TTC549 (cell line): ENCODE measurements around the gene EEF1A1.
"Not testable (repeated sequence)": the region's sequence is repeated elsewhere in the genome, so short reads cannot be mapped to it uniquely, and the experiment has no call there.

ENCODE experiments used
- FAIRE-seq: peaks from 2 replicates; lab custom pipeline; 2012; peaks lifted over from hg19 to GRCh38; lab: Jason Lieb, UNC

Gene EEF1A1

DNA sequence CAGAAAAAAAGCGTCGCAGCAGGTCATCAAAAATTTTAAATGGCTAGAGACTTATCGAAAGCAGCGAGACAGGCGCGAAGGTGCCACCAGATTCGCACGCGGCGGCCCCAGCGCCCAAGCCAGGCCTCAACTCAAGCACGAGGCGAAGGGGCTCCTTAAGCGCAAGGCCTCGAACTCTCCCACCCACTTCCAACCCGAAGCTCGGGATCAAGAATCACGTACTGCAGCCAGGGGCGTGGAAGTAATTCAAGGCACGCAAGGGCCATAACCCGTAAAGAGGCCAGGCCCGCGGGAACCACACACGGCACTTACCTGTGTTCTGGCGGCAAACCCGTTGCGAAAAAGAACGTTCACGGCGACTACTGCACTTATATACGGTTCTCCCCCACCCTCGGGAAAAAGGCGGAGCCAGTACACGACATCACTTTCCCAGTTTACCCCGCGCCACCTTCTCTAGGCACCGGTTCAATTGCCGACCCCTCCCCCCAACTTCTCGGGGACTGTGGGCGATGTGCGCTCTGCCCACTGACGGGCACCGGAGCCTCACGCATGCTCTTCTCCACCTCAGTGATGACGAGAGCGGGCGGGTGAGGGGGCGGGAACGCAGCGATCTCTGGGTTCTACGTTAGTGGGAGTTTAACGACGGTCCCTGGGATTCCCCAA is at the start of gene EEF1A1:
Gene EEF1A1 (minus strand): TSS at position 345 of the 663 bp plus-strand sequence. CDS start 1,006 bp downstream, outside the sequence.
- peak; percentile 73 for FAIRE-seq

DNA sequence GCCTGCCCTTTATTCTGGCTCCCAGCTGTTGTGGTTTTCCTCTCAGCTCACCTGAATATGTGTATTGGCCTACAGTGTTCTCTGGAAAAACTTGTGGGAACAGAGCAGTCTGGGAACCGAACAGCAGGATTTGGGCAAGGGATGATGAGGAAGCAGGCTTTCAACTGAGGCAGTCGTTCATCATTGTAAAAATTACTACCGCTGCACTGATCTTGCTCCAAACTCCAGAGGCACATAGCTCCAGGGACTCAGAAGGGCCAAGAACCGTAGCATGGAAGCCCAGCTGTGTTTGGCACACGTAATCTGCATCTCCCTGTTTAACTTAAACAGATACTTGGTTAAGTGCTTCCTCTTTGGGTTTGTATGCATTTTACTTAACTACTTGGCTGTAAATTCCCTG is 48.3 kb upstream of the EEF1A1 start:
- no peak for FAIRE-seq

DNA sequence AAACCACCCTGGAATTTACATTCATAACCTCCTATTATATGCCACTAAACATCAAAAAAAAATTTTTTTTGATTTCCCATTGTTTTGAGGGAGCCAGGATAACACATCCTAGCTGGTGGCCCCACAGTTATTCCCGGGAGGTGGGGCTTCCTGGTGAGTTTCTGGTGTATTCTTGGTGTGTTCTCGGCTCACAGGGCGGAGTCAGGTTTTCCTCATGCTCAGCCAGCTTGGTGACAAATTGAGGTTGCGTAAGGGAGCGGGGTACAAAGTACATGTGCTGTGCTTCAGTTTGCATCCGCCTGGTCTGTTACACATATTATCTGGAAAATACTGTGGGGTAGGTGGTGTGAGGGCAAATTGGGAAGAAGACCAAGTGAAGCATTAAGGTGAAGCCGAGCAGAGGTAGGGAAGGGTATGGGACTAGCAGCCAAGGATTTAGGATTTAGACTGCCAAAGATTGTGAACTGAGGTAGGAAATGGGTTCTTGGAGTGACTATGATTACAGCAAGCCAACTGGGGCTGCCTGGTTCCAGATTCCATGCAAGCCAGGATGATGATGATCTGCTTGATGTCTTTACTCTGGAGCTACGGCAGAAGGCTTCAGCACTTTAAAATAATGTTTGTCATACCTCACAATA is 46.2 kb upstream of the EEF1A1 start:
- no peak for FAIRE-seq

DNA sequence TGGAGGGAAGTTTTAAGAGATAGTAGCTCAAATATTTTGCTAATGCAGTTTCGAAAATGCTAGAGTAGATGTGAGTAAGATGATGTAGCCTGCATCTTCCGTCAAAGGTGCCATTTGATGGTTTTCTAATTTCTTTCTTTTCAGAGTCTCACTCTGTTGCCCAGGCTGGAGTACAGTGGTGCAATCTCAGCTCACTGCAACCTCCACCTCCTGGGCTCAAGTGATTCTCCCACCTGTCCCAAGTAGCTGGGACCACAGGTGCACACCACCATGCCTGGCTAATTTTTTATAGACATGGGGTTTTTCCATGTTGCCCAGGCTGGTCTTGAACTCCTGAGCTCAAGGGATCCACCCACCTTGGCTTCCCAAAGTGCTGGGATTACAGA is 45.6 kb upstream of the EEF1A1 start:
- not testable (repeated sequence) for FAIRE-seq

DNA sequence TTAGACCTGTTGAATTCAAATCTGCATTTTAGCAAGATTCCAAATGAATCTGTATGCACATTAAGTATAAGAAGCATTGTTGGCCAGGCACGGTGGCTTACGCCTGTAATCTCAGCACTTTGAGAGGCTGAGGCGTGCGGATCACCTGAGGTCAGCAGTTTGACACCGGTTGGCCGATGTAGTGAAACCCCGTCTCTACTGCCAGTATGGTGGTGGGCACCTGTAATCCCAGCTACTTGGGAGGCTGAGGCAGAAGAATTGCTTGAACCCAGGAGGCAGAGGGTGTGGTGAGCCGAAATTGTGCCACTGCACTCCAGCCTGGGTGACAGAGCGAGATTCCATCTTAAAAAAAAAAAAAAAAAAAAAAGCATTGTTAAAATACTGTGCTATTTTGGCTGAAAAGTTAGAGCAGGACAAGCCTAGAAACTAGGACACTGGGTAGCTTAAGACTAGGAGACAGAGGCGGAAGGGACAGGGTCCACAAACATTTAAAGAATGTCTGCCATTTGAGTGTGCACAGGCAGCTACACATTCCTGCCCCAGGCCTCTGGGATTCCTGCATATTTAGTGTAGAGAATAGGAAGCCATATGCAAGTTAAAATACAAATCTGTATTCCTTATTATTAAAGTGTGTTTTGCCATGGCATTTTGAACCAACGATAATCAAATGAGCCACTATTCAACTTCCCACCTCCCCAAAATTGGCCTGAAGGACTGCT is 45.1 kb upstream of the EEF1A1 start:
- no peak for FAIRE-seq

DNA sequence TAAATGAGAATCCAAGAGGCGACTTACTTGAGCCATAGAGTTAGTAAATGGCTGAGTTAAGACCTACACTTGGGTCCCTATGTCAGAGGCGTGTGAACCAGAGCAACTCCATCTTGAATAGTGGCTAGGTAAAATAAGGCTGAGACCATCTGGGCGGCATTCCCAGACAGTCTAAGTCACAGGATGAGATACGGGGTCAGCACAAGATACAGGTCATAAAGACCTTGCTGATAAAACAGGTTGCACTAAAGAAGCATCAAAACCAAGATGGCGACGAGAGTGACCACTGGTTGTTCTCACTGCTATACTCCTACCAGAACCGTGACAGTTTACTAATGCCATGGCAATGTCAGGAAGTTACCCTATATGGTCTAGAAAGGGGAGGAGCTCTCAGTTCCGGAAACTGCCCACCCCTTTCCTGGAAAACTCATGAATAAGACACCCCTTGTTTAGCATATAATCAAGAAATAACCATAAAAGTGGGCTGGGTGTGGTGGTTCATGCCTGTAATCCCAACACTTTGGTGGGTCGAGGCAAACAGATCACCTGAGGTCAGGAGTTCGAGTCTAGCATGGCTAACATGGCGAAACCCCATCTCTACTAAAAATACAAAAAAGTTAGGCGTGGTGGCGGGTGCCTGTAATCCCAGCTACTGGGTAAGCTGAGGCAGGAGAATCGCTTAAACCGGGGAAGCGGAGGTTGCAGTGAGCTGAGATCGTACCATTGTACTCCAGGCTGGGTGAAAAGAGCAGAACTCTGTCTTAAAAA is 43.9 kb upstream of the EEF1A1 start:
- FAIRE-seq: no peak

DNA sequence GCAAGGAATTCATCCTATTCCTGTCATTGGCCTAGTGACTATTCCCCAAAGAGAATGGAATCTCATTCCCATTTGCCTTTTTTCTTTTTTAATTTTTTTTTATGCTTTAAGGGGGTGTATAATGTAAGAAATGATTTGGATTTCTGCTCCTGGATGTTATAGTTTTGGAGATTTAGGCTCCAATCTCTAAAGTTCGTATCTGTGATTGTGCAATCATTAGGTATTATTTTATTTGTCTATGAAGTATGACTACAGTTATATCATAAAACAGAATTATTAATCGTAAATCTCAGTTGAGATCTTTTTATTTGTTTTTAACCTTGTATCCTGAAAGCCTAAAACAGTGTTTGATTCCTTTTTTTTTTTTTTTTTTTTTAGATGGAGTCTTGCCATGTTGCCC is 41.7 kb upstream of the EEF1A1 start:
- FAIRE-seq: no peak

DNA sequence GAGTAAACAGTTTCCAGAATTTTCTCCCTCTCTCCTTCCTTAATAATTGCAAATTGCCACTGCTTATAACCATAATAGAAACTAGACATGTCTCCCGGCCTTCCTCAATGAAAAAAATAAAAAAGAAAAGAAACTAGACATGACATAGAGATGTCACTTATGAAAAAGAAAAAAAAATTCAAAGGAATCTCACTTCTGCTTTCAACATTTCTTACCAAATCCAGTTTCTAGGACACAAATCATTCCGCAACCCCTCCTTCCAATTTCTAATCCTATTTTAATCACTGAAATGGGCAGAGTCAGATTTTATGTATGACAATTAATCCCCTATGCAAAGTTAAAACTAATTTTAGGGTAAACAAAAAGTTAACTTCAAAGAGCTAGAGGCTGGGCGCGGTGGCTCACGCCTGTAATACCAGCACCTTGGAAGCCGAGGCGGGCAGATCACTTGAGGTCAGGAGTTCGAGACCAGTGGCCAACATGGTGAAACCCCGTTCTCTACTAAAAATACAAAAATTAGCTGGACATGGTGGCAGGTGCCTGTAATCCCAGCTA is 40.1 kb upstream of the EEF1A1 start:
- FAIRE-seq: no peak

DNA sequence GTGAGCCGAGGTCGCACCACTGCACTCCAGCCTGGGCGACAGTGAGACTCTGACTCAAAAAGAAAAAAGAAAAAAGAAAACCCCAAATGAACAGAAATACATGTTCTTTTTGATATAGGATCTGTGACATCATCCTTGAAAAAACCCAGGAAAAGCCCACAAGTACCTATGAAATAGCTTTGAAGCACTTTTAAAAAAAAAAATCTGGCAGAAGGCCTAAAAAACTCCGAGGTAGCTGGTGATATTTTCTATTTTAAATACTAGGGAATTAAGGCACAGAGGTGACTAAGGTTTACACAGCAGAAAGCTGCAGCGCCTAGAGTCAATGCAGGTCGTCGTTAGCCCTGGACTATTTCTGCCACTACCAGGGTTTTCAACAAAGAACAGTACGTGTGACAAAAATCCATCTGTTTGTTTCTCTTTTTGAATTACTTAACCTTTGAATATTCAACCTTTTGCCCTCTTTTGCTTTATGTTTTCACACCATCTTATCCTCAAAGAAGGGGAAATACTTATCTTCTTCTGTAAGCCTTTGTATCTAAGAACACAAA is 39.4 kb upstream of the EEF1A1 start:
- no peak for FAIRE-seq

DNA sequence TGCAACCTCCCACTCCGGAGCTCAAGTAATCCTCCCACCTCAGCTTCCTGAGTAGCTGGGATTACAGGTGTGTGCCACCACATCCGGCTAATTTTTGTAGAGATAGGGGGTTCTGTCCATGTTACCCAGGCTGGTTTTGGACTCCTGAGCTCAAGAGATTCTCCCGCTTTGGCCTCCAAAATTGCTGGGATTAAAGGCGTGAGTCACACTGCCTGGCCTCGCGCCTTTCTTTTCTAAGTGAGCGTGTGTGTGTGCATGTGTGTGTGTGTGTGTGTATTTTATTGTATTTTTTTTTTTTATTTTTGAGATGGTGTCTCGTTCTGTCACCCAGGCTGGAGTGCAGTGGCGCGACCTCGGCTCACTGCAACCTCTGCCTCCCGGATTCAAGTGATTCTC is 38.6 kb upstream of the EEF1A1 start:
- not testable (repeated sequence) for FAIRE-seq

DNA sequence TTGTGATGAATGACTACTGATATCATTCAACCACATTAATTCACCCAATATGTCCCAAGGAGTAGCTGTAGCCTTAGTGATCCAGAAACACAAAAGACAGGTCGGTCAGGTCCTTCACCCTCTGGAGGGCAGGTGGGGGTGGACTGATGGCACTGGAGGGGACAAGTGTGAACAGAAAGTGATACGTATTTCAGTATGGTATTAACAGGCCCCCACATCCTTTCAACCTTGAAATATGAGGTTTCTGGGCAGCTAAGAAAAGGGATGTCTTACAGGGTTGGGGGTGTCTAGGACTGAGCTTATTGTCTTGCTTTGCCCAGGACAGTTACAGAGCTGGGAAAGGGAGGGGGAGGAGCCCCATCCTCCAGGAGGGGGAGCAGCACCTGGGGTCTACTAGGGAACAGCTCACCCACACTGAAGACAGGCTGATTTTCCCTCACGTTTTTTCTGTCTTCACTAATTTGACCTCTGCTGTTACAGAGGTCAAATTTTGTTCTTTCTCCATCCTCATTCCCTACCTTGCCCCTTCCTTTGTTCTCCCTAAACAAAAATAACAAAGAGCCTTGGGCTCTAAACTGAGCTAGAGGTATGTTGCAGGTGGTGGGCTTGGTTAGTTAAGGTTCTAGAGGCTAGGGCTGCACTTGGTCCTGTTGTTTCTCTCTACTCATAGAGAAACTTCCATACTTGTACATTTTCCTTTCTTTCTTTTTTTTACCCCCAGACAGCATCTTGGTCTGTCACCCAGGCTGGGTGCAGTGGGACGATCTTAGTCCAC is 38.0 kb upstream of the EEF1A1 start:
- FAIRE-seq: no peak

DNA sequence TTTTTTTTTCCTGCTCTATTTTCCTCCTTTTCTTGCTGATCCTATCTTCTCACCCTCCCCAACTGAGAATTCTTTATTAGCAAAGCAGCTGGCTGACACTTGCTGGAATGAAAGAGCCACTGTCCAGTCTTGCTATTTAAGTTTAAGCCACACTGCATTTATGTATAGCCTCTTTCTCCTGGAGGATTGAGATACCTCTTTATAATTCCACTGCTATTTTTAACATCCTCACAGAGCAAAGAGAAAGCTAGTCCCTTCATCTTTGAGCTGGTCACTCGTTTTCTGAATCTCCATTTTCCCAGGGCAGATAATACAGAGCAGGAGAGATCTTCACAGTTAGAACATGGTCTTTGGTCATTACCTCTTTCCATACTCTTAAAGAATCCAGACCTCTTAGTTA is 36.0 kb upstream of the EEF1A1 start:
- FAIRE-seq: no peak

DNA sequence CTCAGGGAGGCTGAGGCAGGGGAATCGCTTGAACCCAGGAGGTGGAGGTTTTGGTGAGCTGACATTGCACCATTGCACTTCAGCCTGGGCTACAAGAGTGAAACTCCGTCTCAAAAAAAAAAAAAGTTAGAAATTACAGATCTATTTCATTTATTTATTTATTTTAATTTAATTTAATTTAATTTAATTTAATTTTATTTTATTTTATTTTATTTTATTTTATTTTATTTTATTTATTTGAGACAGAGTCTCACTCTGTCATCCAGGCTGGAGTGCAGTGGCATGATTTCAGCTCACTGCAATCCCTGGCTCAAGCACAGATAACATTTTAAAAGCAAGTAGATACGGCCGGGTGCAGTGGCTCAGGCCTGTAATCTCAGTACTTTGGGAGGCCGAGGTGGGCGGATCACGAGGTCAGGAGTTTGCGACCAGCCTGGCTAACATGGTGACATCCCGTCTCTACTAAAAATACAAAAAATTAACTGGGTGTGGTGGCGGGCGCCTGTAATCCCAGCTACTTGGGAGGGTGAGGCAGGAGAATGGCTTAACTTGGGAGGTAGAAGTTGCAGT is 34.6 kb upstream of the EEF1A1 start:
- not testable (repeated sequence) for FAIRE-seq

DNA sequence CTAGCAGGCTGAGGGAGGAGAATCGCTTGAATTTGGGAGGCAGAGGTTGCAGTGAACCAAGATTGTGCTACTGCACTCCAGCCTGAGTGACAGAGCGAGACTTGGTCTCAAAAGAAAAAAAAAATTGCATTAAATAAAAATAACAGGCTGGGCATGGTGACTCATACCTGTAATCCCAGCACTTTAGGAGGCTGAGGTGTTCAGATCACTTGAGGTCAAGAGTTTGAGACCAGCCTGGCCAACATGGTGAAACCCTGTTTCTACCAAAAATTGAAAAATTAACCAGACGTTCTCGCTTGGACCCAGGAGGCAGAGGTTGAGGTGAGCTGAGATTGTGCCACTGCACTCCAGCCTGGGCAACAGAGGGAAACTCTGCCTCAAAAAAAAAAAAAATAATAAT is 30.3 kb upstream of the EEF1A1 start:
- not testable (repeated sequence) for FAIRE-seq

DNA sequence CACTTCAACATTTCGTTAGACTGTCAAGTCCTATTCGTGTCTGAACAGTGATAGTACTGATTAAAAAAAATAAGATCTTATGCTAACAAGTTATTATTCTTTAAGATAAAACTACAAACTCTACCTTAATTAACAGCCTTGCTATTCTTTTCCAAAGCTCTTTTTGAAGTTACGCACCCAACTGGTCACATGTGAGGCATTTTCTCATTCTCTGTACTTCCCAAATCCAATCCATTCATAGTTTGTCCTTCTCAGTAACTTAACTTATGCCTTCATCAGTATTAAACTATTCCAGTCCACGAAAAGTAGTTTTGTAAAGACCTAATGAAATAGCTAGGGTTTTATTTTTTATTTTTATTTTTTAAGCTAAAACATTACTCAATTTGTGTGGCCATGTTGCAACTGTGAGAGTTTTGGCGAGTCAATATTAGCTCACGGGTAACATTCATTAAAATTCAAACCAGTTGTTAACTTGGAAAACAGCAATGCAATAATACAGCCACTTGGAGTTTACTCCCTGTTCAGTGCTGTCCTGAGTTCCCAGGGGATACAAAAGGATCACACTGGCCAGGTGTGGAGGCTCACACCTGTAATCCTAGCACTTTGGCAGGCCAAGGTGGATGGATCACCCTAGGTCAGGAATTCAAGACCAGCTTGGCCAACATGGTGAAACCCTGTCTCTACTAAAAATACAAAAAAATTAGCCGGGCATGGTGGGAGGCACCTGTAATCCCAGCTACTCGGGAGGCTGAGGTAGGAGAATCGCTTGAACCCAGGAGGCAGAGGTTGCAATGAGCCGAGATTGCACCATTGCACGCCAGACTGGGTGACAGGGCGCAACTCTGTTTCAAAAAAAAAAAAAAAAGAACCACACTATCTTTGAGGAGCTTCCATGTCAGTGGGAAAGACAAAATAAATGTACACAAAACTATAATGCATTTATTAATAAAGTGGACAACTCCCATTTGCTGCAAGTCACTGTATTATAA is 27.9 kb upstream of the EEF1A1 start:
- FAIRE-seq: no peak

DNA sequence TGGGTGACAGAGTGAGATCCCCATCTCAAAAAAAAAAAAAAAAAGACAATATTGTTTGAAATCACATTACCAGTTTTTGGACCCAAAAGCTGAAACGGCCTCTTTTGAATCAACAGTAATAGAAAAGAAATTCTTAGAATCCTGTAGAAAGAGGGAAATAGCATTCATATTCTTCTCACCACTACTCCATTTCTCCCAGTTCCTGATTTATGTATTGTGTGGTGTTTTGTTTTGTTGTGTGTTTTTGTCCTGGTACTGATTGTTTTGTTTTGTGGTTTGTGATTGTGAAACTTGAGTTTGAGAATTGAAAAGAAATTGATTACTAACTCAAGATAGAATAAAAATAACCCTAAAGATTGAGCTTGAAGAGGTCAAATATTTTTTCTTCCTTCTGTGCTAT is 26.2 kb upstream of the EEF1A1 start:
- no peak for FAIRE-seq

DNA sequence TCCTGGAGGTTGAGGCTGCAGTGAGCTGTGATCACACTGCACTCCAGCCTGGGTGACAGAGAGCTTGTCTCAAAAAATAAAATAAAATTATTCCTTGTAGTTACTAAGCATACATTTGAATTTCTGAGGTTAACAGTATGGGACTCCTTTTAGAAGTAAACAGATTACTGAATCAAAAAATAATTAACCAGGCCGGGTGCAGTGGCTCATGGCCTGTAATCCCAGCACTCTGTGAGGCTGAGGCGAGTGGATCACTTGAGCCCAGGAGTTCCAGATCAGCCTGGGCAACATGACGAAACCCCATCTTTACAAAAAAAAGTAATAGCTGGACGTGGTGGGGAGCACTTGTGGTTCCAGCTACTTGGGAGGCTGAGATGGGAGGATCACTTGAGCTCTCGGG is 22.1 kb upstream of the EEF1A1 start:
- no peak for FAIRE-seq

DNA sequence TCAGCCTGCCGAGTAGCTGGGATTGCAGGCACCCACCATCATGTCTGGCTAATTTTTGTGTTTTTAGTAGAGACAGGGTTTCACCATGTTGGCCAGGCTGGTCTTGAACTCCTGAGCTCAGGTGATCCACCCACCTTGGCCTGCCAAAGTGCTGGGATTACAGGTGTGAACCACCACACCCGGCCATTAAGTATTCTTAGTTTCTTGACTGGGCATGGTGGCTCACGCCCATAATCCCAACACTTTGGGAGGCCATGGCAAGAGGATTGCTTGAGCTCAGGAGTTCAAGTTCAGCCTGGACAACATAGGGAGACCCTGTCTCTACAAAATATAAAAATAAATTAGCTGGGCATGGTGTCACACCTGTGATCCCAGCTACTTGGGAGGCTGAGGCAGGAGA is 21.6 kb upstream of the EEF1A1 start:
- FAIRE-seq: not testable (repeated sequence)

DNA sequence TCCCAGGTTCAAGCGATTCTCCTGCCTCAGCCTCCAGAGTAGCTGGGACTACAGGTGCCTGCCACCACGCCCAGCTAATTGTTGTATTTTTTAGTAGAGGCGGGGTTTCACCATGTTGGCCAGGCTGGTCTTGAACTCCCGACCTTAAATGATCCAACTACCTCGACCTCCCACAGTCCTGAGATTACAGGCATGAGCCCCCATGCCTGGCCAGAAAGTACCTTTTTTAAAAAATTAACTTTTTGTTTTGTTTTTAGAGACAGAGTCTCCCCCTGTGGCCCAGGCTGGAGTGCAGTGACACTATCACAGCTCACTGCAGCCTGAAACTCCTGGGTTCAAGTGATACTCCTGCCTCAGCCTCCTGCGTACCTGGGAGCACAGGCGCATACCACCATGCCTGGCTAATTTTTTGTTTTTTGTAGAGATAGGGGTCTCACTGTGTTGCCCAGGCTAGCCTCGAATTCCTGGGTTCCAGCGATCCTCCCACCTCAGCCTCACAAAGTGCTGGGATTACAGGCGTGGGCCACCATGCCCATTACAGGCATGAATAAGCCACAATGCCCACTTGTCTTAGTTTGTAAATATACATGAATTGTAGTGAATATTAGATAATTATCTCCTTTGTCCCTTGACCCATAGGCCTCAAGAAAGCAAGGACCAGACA is 17.4 kb upstream of the EEF1A1 start:
- FAIRE-seq: no peak
